NCI-H524 treated with DMSO at 0.1 percent for 48 hours (cell line): Measurements from ENCODE around the gene SLC31A1.
A peak's percentile ranks its signal among the peaks of the same experiment; 100 is the strongest.

ENCODE experiments used
- DNase-seq: peaks from one replicate; lab custom pipeline; 2025; lab: John Stamatoyannopoulos, UW

Gene SLC31A1

DNA sequence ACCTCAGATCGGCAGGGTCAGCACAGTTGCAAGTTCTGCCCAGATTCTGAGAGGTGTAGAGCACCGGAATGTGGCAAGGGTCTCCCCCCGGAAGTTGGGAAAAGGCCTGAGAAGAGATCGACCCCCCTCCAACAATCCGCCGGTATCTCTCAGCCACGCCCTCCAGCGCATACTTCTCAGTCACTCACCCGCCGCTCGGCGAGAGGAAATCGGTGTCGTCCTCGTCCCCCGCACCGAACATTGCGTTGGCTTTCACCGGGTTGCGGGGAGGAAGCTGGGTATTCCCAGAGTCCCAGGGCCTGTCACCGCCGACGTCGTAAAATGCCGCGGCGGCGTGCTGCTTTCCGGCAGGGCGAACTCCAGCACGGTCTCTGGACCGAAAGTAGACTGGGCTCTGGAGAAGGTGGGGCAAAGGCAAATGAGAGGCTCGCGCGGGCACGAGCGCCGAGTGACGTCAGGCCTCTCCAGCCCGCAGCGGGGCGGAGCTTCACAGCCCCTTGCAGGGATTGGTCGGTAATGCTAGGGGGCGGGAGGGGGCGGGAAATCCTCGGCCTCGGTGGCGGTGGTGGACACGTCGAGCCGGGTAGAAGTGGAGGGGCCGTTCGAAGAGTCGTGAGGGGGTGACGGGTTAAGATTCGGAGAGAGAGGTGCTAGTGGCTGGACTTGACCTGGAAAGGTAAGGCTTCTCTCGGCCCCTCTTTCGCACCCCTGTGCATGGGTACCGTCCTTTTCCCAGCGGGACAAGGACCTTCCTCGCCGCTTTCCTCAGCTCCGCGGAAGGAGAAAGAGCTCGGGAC is at the start of gene SLC31A1, which contains the start of gene FKBP15:
Gene SLC31A1, plus strand, starts transcription at position 542 of the 797 bp plus-strand sequence. CDS start 34,605 bp downstream, outside the sequence.
Gene FKBP15, minus strand, starts transcription at position 275 of the 797 bp plus-strand sequence. Its CDS starts 34 bp downstream, at position 241.
- peak; percentile 95 for DNase-seq

DNA sequence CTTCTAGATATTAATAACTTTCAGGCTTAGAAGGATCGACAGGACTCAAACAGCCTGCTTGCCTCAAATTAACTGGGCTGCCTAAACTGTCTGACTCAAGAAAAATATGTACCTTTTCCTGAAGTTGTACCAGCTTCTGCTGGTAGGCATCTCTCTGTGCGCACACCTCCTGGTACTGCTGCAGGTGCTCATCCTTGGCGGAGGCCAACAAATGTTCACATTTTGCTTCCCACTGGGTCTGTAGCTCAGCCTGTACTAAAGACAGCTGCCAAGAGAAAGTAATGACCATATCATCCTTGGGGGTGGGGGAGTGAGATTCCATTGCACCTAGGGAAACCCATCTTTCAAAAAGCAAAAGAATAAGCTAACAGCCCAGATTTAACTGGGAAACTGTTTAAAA is 48.0 kb upstream of the SLC31A1 start:
- DNase-seq, result no peak

DNA sequence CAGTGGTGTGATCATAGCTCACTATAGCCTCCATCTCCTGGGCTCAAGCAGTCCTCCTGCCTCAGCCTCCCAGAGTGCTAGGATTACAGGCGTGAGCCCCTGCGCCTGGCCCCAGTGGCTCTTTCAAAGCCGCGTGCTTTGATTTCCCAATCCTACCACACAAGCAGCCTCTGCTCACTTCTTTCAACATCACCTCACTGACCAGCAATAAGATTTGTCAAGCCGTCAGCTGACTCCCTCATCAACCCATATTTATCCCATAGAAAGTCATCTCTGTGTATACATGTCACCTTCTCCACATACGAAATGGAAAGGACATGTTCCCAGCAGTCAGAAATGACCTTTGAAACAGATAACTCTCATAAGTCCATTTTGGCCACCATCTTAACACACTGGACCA is 44.5 kb upstream of the SLC31A1 start:
- DNase-seq, result no peak

DNA sequence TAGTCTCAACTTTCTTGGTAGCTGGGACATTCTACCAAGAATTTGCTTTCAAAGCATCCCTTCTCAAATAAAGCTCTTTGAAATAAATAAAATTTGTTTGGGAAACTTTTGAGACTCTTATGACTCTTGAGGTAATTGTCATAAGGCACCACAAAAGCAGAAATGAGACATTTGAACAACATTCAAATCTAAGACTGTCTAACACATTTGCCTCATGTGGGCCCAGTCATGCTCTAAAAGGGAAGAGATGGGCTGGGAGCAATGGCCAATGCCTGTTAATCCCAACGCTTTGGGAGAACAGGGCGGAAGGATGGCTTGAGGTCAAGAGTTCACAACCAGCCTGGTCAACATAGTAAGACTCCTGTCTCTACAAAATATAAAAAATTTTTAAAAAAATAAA is 44.1 kb upstream of the SLC31A1 start:
- DNase-seq, result no peak

GRCh38 chr9:113178087-113178486 is 43.3 kb upstream of the SLC31A1 start:
- no peak for DNase-seq

- DNase-seq, result no peak
Measured at GRCh38 chr9:113179839-113180238, 41.5 kb upstream of the SLC31A1 start.

DNA sequence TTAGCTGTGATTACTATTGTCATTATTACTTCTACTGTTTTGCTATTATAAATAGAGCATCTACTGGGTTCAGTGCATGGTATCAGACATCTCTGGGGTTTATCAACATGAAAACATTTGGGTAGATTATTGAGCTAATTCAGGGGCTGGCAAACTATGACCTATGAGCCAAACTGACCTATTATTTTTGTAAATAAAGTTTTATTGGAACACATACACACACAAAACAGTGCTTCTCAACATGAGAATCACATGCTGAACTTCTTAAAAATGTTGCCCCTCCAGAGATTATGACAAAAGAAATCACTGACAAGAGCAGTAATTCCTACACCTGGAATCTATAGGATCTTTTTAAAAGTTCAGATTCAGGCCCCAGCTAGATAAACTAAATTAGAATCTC is 40.2 kb upstream of the SLC31A1 start:
- DNase-seq, result no peak

GRCh38 chr9:113183956-113184488 is 37.3 kb upstream of the SLC31A1 start:
- no peak for DNase-seq

GRCh38 chr9:113184539-113184938 is 36.8 kb upstream of the SLC31A1 start:
- DNase-seq, result no peak

DNA sequence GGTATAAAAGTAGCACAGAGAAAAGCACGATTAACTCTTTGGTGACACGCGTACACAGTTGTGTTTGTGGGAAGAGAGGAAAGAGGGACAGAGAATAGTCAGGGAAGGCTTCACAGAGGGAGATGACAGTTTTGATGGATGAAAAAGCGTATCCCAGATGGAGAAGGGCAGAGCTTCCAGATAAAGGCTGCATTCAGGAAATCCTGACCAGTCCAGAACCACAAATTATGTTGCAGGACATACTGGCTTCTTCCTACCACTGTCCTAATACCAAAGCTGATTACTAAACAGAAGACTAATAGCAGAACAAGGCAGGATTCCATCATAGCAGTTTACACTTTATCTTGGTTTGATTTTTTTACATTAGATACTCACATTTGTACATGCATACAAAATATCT is 36.1 kb upstream of the SLC31A1 start:
- no peak for DNase-seq

DNA sequence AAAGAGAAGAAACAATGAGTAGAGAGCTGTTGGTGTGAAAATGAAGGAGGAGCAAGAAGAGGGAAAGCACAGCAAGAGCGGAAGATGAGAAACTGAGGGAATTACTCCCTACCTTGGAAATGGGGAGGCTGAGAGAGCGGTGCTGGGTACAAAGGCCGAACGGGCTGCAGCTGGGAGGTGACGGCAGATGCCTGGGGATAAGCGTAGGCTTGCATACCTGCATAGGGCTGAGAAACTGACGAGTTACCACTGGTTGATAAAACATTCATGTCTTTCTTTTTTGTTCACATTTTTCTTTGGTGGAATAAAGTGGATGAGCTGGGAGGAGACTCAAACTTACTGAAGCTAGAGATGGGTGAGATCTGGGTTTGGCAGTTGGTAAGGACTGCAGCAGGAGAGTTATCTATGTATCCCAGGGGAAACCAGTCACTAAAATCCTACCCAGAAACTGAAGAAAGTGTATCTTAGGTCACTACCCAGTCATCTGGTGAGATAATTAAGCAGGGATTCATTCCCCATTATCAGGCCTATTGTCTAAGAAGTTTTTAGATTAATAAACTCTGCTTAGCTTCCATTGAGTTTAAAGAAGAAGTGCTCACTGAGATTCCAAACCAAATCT is 35.1 kb upstream of the SLC31A1 start:
- no peak for DNase-seq

DNA sequence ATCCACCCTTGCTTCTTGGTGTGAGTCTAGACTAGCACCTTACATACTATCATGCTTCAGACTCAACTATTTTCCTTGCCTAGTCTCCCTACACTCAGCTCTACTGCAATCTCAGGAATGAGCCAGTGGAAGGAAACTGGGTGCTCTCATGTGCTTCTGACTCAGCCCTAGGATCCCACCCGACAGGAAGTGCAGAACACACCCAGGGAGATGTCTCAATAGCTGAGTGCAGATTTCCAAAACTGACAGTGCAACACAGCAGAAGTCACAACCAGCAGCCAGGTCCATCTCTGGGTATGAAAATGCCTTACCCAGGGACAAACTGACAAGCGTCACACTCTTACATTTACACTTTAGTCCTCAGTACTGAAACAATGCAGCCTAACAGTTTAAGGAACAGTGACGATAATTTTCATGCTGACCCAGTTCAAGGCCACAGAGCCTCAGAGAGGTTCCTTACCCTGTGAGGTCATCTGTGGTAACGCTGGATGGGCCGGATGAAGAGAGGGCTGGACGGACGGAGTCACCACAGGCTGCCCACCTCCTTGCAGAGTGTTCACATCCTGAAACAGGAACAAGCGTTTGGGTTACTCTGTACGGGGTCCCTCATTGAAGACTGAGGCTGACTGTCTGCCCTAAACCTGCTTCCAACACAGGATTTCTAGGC is 33.3 kb upstream of the SLC31A1 start:
- no peak for DNase-seq

DNA sequence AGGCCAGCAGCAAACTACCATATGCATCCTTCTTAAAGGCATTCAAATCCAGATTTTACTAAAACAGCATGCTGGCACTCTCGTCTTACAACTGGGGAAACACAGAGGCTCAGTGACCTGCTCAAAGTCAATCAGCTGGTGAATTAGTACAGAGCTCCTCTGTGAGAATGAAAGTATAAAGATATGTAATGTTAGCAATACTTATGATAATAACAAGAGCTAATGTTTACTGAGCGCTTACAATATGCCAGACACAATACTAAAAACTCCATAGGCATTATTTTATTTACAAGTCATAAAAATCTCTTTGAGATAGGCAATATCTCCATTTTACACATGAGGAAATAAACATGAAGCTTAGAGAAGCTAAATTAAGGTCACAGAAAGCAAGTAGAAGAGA is 28.9 kb upstream of the SLC31A1 start:
- DNase-seq, result no peak

GRCh38 chr9:113199683-113200329 is 21.5 kb upstream of the SLC31A1 start:
- DNase-seq, result no peak

DNA sequence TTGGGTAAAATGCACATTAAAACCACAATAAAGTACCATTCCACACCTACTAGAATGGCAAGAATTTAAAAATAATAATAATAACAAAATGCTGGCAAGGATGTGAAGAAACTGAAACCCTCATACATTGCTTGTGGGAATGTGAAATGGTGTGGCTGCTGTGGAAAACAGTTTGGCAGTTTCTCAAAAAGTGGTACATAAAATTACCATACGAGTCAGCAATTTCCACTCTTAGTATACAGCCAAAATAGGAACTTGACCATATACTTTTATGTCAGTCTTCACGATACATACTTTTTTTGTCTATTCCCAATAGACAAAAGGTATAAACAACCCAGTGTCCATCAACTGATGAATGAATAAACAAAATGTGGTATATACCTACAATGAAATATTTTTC is 15.9 kb upstream of the SLC31A1 start:
- no peak for DNase-seq

DNA sequence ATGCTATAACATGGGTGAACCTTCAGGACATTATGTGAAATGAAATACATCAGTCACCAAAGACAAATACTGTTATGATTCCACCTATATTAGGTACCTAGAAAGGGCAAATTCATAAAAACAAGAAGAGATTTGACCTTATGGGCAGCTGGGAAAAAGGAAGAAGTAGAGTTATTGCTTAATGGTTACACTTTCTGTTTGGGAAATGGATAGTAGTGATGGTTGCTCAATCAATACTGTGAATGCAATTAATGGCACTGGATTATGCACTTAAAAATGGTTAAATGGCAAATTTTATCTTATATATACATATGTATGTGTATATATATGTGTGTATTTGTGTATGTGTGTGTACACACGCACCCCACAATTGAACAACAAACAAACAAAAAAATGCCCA is 15.5 kb upstream of the SLC31A1 start:
- DNase-seq, result no peak

- no peak for DNase-seq
Measured at GRCh38 chr9:113210815-113211214, 10.5 kb upstream of the SLC31A1 start.

- DNase-seq, result no peak
Measured at GRCh38 chr9:113215132-113215531, 6.2 kb upstream of the SLC31A1 start.

- DNase-seq, result no peak
Measured at GRCh38 chr9:113216406-113216805, 4.9 kb upstream of the SLC31A1 start.

DNA sequence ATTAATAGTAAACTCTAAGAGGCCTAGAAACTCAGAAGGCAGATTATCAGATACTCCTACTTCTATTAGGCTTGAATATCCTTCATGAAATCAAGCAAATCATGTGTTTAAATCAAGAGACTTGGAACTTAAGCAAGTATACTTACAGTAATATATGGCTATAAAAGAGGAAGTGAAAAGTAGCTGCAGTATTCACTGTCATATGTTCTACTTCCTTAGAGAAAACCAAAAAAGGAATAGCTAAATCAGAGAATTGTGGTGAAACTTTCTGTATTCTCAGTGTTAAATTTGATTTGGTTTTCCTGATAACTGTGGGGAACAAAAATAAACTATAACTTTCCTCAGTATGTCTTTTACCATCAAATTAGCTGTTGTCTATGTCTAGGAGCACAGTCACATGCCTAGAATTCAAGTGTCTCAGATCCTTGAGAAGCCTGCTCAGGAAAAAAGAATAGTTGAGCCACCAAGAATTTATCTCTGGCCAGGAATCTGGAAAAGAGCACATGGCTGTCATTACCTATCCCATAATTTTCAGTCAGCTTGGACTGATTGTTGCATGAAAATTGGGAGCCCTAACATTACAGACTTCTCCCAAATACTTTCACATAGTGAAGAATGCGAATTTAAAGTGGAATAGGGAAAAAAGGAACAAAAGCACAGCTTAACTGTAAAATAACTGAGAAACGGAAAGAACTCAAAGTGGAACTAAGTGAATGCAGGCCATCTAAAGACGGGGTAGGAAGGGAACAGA is 2.0 kb upstream of the SLC31A1 start:
- DNase-seq, result no peak

- no peak for DNase-seq
Measured at GRCh38 chr9:113219969-113220368, 1.4 kb upstream of the SLC31A1 start.
